ENCODE measurements around the gene CRCP.

The CRCP gene

DNA sequence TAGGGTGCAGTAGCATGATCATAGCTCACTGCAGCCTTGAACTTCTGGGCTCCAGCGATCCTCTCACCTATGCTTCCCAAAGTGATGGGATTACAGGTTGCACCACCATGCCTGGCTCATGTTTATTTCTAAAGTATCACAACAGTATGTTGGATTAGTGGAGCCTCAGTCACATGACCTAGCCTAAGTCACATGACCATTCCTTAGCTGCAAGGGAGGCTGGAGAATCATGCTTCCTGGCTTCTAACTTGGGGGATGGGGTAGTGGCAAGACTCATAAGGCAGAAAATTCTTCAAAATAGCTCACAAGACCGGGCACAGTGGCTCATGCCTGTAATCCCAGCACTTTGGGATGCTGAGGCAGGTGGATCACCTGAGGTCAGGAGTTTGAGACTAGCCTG, 63.6 kb downstream of the CRCP start:
- H2BK12ac ChIP-seq (ENCODE audit: low read length in 2 of 2) = no peak overlapping the region
- peaks cover 2% of the 10 kb centered on the region for H3K4me1 ChIP-seq (ENCODE audit: control insufficient read depth, insufficient read depth, low read depth, low read length)
- no peak for DNase-seq
- no peak overlapping the region for H3K4ac ChIP-seq (ENCODE audit: low read depth in 1 of 2, low read length in 2 of 2)
- no peak overlapping the region for H3K4me3 ChIP-seq (ENCODE audit: insufficient read depth in 1 of 2, low read depth in 1 of 2, low read length in 2 of 2)
- no peak overlapping the region for H3K18ac ChIP-seq (ENCODE audit: low read depth in 1 of 2, low read length in 2 of 2)
- H4K91ac ChIP-seq (ENCODE audit: low read length) = no peak overlapping the region
- WGBS = 100% methylated on average over 2 of the region's 2 CpGs
- H3K27ac ChIP-seq (ENCODE audit: low read length, poor library complexity, severe bottlenecking) = no peak overlapping the region
- H3K14ac ChIP-seq (ENCODE audit: low read length in 2 of 2) = no peak overlapping the region
- H2BK120ac ChIP-seq (ENCODE audit: low read depth, low read length) = no peak overlapping the region
- H3K9me3 ChIP-seq (ENCODE audit: control insufficient read depth, low read length) = peaks cover 2% of the 10 kb centered on the region
- H2AFZ ChIP-seq (ENCODE audit: low read depth, low read length) = no peak overlapping the region
- no peak overlapping the region for H2BK15ac ChIP-seq (ENCODE audit: low read depth, poor library complexity, severe bottlenecking)
- H3K4me2 ChIP-seq (ENCODE audit: low read length, poor library complexity, severe bottlenecking) = no peak overlapping the region
- H2BK5ac ChIP-seq (ENCODE audit: low read depth, low read length, poor library complexity, severe bottlenecking) = no peak overlapping the region
- H4K8ac ChIP-seq (ENCODE audit: low read length) = no peak overlapping the region
- H3K23ac ChIP-seq (ENCODE audit: low read length in 2 of 2) = no peak overlapping the region
- no peaks in the 10 kb centered on the region for H3K36me3 ChIP-seq (ENCODE audit: control insufficient read depth in 1 of 2, insufficient read depth in 2 of 2, low read depth in 1 of 2, low read length in 2 of 2)
- no peaks in the 10 kb centered on the region for H3K27me3 ChIP-seq (ENCODE audit: control insufficient read depth in 1 of 2, insufficient read depth in 1 of 2, low read length in 2 of 2)
- no peak overlapping the region for H2AK5ac ChIP-seq (ENCODE audit: low read length, severe bottlenecking)
- no peaks in the 10 kb centered on the region for H3K79me1 ChIP-seq (replicated peaks; ENCODE audit: low read length, poor library complexity, severe bottlenecking)
- no peak overlapping the region for H3K9ac ChIP-seq (ENCODE audit: low read length)

DNA sequence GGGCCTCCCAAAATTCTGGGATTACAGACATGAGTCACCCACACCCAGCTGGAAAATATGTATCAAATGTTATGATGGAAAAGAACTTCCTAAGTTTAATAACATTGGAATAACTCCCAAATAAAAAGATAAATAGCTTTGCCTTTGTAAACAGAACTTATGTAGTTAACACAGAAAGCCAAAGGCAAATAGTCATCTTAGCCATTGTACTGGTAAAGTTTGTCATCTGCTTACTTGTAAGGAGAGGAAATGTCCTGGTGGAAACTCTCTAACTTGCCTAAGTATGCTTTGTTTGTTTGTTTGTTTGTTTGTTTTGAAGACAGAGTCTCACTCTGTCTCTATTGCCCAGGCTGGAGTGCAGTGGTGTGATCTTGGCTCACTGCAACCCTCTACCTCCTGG, 66.7 kb downstream of the CRCP start:
- Histone ChIP-seq H2AK5ac (ENCODE audit: low read length, severe bottlenecking) (no peak overlapping the region), H3K18ac (ENCODE audit: low read depth in 1 of 2, low read length in 2 of 2) (no peak overlapping the region), H3K27ac (ENCODE audit: low read length, poor library complexity, severe bottlenecking) (no peak overlapping the region), H4K8ac (ENCODE audit: low read length) (no peak overlapping the region), H3K23ac (ENCODE audit: low read length in 2 of 2) (no peak overlapping the region), H2BK120ac (ENCODE audit: low read depth, low read length) (no peak overlapping the region), H3K4ac (ENCODE audit: low read depth in 1 of 2, low read length in 2 of 2) (no peak overlapping the region), H2BK15ac (ENCODE audit: low read depth, poor library complexity, severe bottlenecking) (no peak overlapping the region), H3K9me3 (ENCODE audit: control insufficient read depth, low read length) (peaks cover 2% of the 10 kb centered on the region), H3K14ac (ENCODE audit: low read length in 2 of 2) (no peak overlapping the region), H3K4me2 (ENCODE audit: low read length, poor library complexity, severe bottlenecking) (no peak overlapping the region), H3K4me3 (ENCODE audit: insufficient read depth in 1 of 2, low read depth in 1 of 2, low read length in 2 of 2) (no peak overlapping the region), H3K4me1 (ENCODE audit: control insufficient read depth, insufficient read depth, low read depth, low read length) (no peaks in the 10 kb centered on the region), H2AFZ (ENCODE audit: low read depth, low read length) (no peak overlapping the region), H4K91ac (ENCODE audit: low read length) (no peak overlapping the region), H3K27me3 (ENCODE audit: control insufficient read depth in 1 of 2, insufficient read depth in 1 of 2, low read length in 2 of 2) (no peaks in the 10 kb centered on the region), H3K36me3 (ENCODE audit: control insufficient read depth in 1 of 2, insufficient read depth in 2 of 2, low read depth in 1 of 2, low read length in 2 of 2) (no peaks in the 10 kb centered on the region), H2BK12ac (ENCODE audit: low read length in 2 of 2) (no peak overlapping the region), H2BK5ac (ENCODE audit: low read depth, low read length, poor library complexity, severe bottlenecking) (no peak overlapping the region), H3K9ac (ENCODE audit: low read length) (no peak overlapping the region), H3K79me1 (replicated peaks; ENCODE audit: low read length, poor library complexity, severe bottlenecking) (no peaks in the 10 kb centered on the region)
- DNase-seq = no peak

DNA sequence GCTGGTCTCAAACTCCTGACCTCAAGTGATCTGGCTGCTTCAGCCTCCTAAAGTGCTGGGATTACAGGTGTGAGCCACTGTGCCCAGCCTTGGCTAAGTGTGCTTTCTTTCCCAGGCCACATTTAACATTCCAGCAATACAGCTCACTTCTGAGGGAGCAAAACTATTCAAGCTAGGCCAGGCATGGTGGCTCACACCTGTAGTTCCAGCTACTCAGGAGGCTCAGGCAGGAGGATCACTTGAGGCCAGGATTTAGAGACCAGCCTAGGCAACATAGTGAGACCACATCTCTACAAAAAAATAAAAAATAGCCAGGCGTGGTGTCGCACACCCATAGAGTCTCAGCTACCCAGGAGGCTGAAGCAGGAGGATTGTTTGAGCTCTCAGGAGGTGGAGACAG, 67.2 kb downstream of the CRCP start:
- Histone ChIP-seq H3K36me3 (ENCODE audit: control insufficient read depth in 1 of 2, insufficient read depth in 2 of 2, low read depth in 1 of 2, low read length in 2 of 2) (no peaks in the 10 kb centered on the region), H2AFZ (ENCODE audit: low read depth, low read length) (no peak overlapping the region), H3K4ac (ENCODE audit: low read depth in 1 of 2, low read length in 2 of 2) (no peak overlapping the region), H3K18ac (ENCODE audit: low read depth in 1 of 2, low read length in 2 of 2) (no peak overlapping the region), H3K4me1 (ENCODE audit: control insufficient read depth, insufficient read depth, low read depth, low read length) (no peaks in the 10 kb centered on the region), H3K4me2 (ENCODE audit: low read length, poor library complexity, severe bottlenecking) (no peak overlapping the region), H3K9ac (ENCODE audit: low read length) (no peak overlapping the region), H2AK5ac (ENCODE audit: low read length, severe bottlenecking) (no peak overlapping the region), H2BK5ac (ENCODE audit: low read depth, low read length, poor library complexity, severe bottlenecking) (no peak overlapping the region), H3K27ac (ENCODE audit: low read length, poor library complexity, severe bottlenecking) (no peak overlapping the region), H3K14ac (ENCODE audit: low read length in 2 of 2) (no peak overlapping the region), H3K4me3 (ENCODE audit: insufficient read depth in 1 of 2, low read depth in 1 of 2, low read length in 2 of 2) (no peak overlapping the region), H2BK12ac (ENCODE audit: low read length in 2 of 2) (no peak overlapping the region), H4K8ac (ENCODE audit: low read length) (no peak overlapping the region), H3K79me1 (replicated peaks; ENCODE audit: low read length, poor library complexity, severe bottlenecking) (no peaks in the 10 kb centered on the region), H3K27me3 (ENCODE audit: control insufficient read depth in 1 of 2, insufficient read depth in 1 of 2, low read length in 2 of 2) (no peaks in the 10 kb centered on the region), H2BK15ac (ENCODE audit: low read depth, poor library complexity, severe bottlenecking) (no peak overlapping the region), H3K23ac (ENCODE audit: low read length in 2 of 2) (no peak overlapping the region), H3K9me3 (ENCODE audit: control insufficient read depth, low read length) (peaks cover 2% of the 10 kb centered on the region), H2BK120ac (ENCODE audit: low read depth, low read length) (no peak overlapping the region), H4K91ac (ENCODE audit: low read length) (no peak overlapping the region)
- no peak for DNase-seq
- WGBS = 100% methylated on average over 2 of the region's 2 CpGs

DNA sequence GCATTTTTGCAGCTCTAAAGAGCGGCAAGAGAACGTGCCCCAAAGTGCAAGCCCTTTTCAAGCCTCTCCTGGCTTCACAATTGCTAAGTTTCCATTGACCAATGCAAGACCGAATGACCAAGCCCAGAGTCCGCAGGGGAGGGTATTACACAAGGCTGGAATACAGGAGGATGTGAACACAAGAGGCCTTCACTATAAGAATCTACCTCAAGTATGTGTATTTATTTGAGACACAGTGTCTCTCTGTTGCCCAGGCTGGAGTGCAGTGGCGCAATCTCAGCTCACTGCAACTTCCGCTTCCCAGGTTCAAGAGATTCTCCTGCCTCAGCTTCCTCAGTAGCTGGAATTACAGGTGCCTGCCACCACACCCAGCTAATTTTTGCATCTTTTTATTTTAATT, 68.3 kb downstream of the CRCP start:
- Histone ChIP-seq H3K4me3 (ENCODE audit: insufficient read depth in 1 of 2, low read depth in 1 of 2, low read length in 2 of 2) (no peak overlapping the region), H3K4me1 (ENCODE audit: control insufficient read depth, insufficient read depth, low read depth, low read length) (no peaks in the 10 kb centered on the region), H3K27ac (ENCODE audit: low read length, poor library complexity, severe bottlenecking) (no peak overlapping the region), H3K23ac (ENCODE audit: low read length in 2 of 2) (no peak overlapping the region), H4K8ac (ENCODE audit: low read length) (peak overlapping the region; percentile 25), H3K36me3 (ENCODE audit: control insufficient read depth in 1 of 2, insufficient read depth in 2 of 2, low read depth in 1 of 2, low read length in 2 of 2) (no peaks in the 10 kb centered on the region), H3K18ac (ENCODE audit: low read depth in 1 of 2, low read length in 2 of 2) (peak overlapping the region in 1 of 2 experiments; percentile 49), H2BK15ac (ENCODE audit: low read depth, poor library complexity, severe bottlenecking) (no peak overlapping the region), H2AK5ac (ENCODE audit: low read length, severe bottlenecking) (peak overlapping the region; percentile 70), H2BK5ac (ENCODE audit: low read depth, low read length, poor library complexity, severe bottlenecking) (no peak overlapping the region), H4K91ac (ENCODE audit: low read length) (no peak overlapping the region), H2AFZ (ENCODE audit: low read depth, low read length) (no peak overlapping the region), H3K9me3 (ENCODE audit: control insufficient read depth, low read length) (peaks cover 2% of the 10 kb centered on the region), H2BK12ac (ENCODE audit: low read length in 2 of 2) (no peak overlapping the region), H3K9ac (ENCODE audit: low read length) (no peak overlapping the region), H3K14ac (ENCODE audit: low read length in 2 of 2) (no peak overlapping the region), H3K27me3 (ENCODE audit: control insufficient read depth in 1 of 2, insufficient read depth in 1 of 2, low read length in 2 of 2) (no peaks in the 10 kb centered on the region), H2BK120ac (ENCODE audit: low read depth, low read length) (no peak overlapping the region), H3K79me1 (replicated peaks; ENCODE audit: low read length, poor library complexity, severe bottlenecking) (no peaks in the 10 kb centered on the region), H3K4ac (ENCODE audit: low read depth in 1 of 2, low read length in 2 of 2) (no peak overlapping the region), H3K4me2 (ENCODE audit: low read length, poor library complexity, severe bottlenecking) (no peak overlapping the region)
- 93% methylated on average over 6 of the region's 6 CpGs for WGBS
- peak; percentile 37 for DNase-seq
